ENCODE results near the gene RTN4RL2. TPM values are rescaled to one million over a fixed set of nuclear protein-coding genes. Genes with fewer than 3 reads are reported as not detected.

The RTN4RL2 gene
- total RNA-seq, 1 experiment from 2014 or later, result 15.5 TPM

GRCh38 chr11:57511741-57512430 lies 51.6 kb downstream of the RTN4RL2 start (continued):
- no peak for TF ChIP-seq MXD4 (CRISPR knock-in tag; IDR thresholded peaks at IDR 0.05; ENCODE audit: borderline replicate concordance)
- no peak for TF ChIP-seq MYBL2 (CRISPR knock-in tag; IDR thresholded peaks at IDR 0.05)
- no peak for TF ChIP-seq NR3C1 (CRISPR knock-in tag; conservative IDR thresholded peaks at IDR 0.05; ENCODE audit: low read depth)
- no peak for TF ChIP-seq ERG (CRISPR knock-in tag; IDR thresholded peaks at IDR 0.05)
- no peak for TF ChIP-seq GRHL2 (CRISPR knock-in tag; IDR thresholded peaks at IDR 0.05; ENCODE audit: insufficient replicate concordance, severe bottlenecking)
- TF ChIP-seq AR (CRISPR knock-in tag; IDR thresholded peaks at IDR 0.05), result no peak
- no peak for TF ChIP-seq ZBTB21 (CRISPR knock-in tag; IDR thresholded peaks at IDR 0.05; ENCODE audit: borderline replicate concordance)
- TF ChIP-seq CTCF (IDR thresholded peaks at IDR 0.05), result no peak
- no peak for TF ChIP-seq E2F5 (CRISPR knock-in tag; IDR thresholded peaks at IDR 0.05)

- Mint-ChIP-seq H3K4me3 (peak overlapping the region; percentile 21), H3K9me3 (no peaks in the 10 kb centered on the region), H3K4me1 (peaks cover 20% of the 10 kb centered on the region), H3K27me3 (ENCODE audit: low read depth) (peaks cover 17% of the 10 kb centered on the region), H3K27ac (no peak overlapping the region), H3K36me3 (no peaks in the 10 kb centered on the region)
- DNase-seq (ENCODE audit: low spot score) (no peak), ATAC-seq (no peak)
- CTCF ChIA-PET, result interaction anchor here (0.9 to 6.9 kb wide), 9 partner anchors 12 to 162 kb away, joined by 3 to 147 read pairs (median 5); partner anchors contain the start of gene RTN4RL2
- POLR2A ChIA-PET, result interaction anchor here (0.6 to 3.9 kb wide), 2 partner anchors 15 to 19 kb away, joined by 3 to 37 read pairs; no protein-coding TSS in a partner anchor
- no peak for TF ChIP-seq SP1 (CRISPR knock-in tag; conservative IDR thresholded peaks at IDR 0.05)
- no peak for TF ChIP-seq NFYB (CRISPR knock-in tag; conservative IDR thresholded peaks at IDR 0.05; ENCODE audit: low read depth)
- no peak for TF ChIP-seq E2F4 (CRISPR knock-in tag; IDR thresholded peaks at IDR 0.05; ENCODE audit: borderline replicate concordance, low read depth)
- no peak for TF ChIP-seq CBFB (CRISPR knock-in tag; IDR thresholded peaks at IDR 0.05; ENCODE audit: low read depth)
- TF ChIP-seq ELF4 (CRISPR knock-in tag; IDR thresholded peaks at IDR 0.05; ENCODE audit: low read depth), result no peak
- TF ChIP-seq ZMAT4 (CRISPR knock-in tag; IDR thresholded peaks at IDR 0.05), result no peak
- TF ChIP-seq AR (CRISPR knock-in tag; IDR thresholded peaks at IDR 0.05), result no peak
- no peak for TF ChIP-seq IRF2 (CRISPR knock-in tag; IDR thresholded peaks at IDR 0.05; ENCODE audit: borderline replicate concordance, low read depth)
- TF ChIP-seq ZBTB21 (CRISPR knock-in tag; IDR thresholded peaks at IDR 0.05; ENCODE audit: borderline replicate concordance), result no peak
- TF ChIP-seq ZNF416 (CRISPR knock-in tag; IDR thresholded peaks at IDR 0.05), result no peak
- no peak for TF ChIP-seq ZSCAN18 (CRISPR knock-in tag; IDR thresholded peaks at IDR 0.05)
Observed at GRCh38 chr11:57512646-57513451, 52.5 kb downstream of the RTN4RL2 start.

Measured in WTC11 (cell line).